Smooth muscle cell (in vitro differentiated cells): Measurements from ENCODE around the gene FBN2. TPM values are rescaled to one million over a fixed set of nuclear protein-coding genes. Genes with fewer than 3 reads are reported as not detected.

ENCODE experiments used
- DNase-seq: peaks from one replicate; lab custom pipeline; 2025; ENCODE audit not compliant: unreplicated experiment; lab: John Stamatoyannopoulos, UW
- H2AFZ ChIP-seq: fragments of 200-600 bp; sonication (generic); 2 replicates; pipeline ENCODE4 v1.6.0; 2016; ENCODE audit warnings: antibody characterized with exemption, low read depth, mild to moderate bottlenecking
- H3F3A ChIP-seq: fragments of 200-600 bp; sonication (generic); 2 replicates; pipeline ENCODE4 v1.6.0; 2017; ENCODE audit warnings: antibody characterized with exemption, low read depth
- H3K27ac ChIP-seq: fragments of 200-600 bp; sonication (generic); 2 replicates; pipeline ENCODE4 v1.5.1; 2016; ENCODE audit warnings: low read depth, mild to moderate bottlenecking
- H3K27me3 ChIP-seq: fragments of 200-600 bp; sonication (generic); 2 replicates; pipeline ENCODE4 v1.6.1; 2016; ENCODE audit warnings: low read depth, mild to moderate bottlenecking
- H3K36me3 ChIP-seq: fragments of 200-600 bp; sonication (generic); 2 replicates; pipeline ENCODE4 v1.5.1; 2016; ENCODE audit warnings: low read depth
- H3K4me1 ChIP-seq: fragments of 200-600 bp; sonication (generic); 2 replicates; pipeline ENCODE4 v1.5.1; 2016; ENCODE audit warnings: low read depth
- H3K4me2 ChIP-seq: fragments of 200-600 bp; sonication (generic); 2 replicates; pipeline ENCODE4 v1.6.0; 2016; ENCODE audit warnings: mild to moderate bottlenecking
- H3K4me3 ChIP-seq: fragments of 200-600 bp; sonication (generic); 2 replicates; pipeline ENCODE4 v1.5.1; 2016; ENCODE audit warnings: mild to moderate bottlenecking
- H3K79me2 ChIP-seq: fragments of 200-600 bp; sonication (generic); 2 replicates; pipeline ENCODE4 v1.6.0; 2016; ENCODE audit warnings: low read depth, mild to moderate bottlenecking
- H3K9ac ChIP-seq: fragments of 200-600 bp; sonication (generic); 2 replicates; pipeline ENCODE4 v1.6.0; 2016; ENCODE audit warnings: low read depth
- H3K9me3 ChIP-seq: fragments of 200-600 bp; sonication (generic); replicated peaks from 2 replicates; pipeline ENCODE4 v1.5.1; 2016; ENCODE audit warnings: low read depth
- H4K20me1 ChIP-seq: fragments of 200-600 bp; sonication (generic); 2 replicates; pipeline ENCODE4 v1.6.0; 2016; ENCODE audit warnings: low read depth
- CTCF ChIP-seq: fragments of 200-600 bp; sonication (generic); IDR thresholded peaks from 2 replicates; pipeline ENCODE4 v1.5.1; 2017; ENCODE audit warnings: borderline replicate concordance, mild to moderate bottlenecking, antibody characterized with exemption; ENCODE audit not compliant: insufficient read depth, poor library complexity, severe bottlenecking
- WGBS: methylation state at CpG from one replicate; pipeline ENCODE4 v1.1.7; 2016; ENCODE audit warnings: low lambda C conversion rate; 5-methylcytosine and 5-hydroxymethylcytosine counted together
- polyA plus RNA-seq: library from polyadenylated mRNA; unstranded; fragments of >200 nt; fragmentation: Nextera tagmentation; extraction: Ambion mirVana; gene quantifications from 2 replicates; pipeline ENCODE4 v1.2.1, GENCODE V29; 2016
- total RNA-seq: library from RNA; depleted of rRNA; stranded (reverse); fragments of >200 nt; gene quantifications from 2 replicates; pipeline ENCODE4 v1.2.3, GENCODE V29; 2014

The FBN2 gene
- total and polyA plus RNA-seq, 2 experiments from 2014 or later: 17.2 to 25.9 TPM

- H3K4me2 ChIP-seq: peak overlapping the region; percentile 30
- no peaks in the 10 kb centered on the region for H3K27me3 ChIP-seq
- no peaks in the 10 kb centered on the region for H3K36me3 ChIP-seq
- no peaks in the 10 kb centered on the region for H4K20me1 ChIP-seq
- no peaks in the 10 kb centered on the region for H3K9me3 ChIP-seq
- WGBS: 63% methylated on average over 4 of the region's 4 CpGs
- no peak for TF ChIP-seq CTCF
- H2AFZ ChIP-seq: no peak overlapping the region
- H3K9ac ChIP-seq: peak overlapping the region; percentile 12
- no peaks in the 10 kb centered on the region for H3K4me1 ChIP-seq
- peak overlapping the region; percentile 59 for H3K27ac ChIP-seq
- no peak for DNase-seq
- H3K79me2 ChIP-seq: no peaks in the 10 kb centered on the region
- H3F3A ChIP-seq: peaks cover 20% of the 10 kb centered on the region
- H3K4me3 ChIP-seq: no peak overlapping the region
Observed at GRCh38 chr5:128572051-128572929, 34.2 kb upstream of the FBN2 start.

- Histone ChIP-seq H2AFZ (no peak overlapping the region), H3K4me1 (no peaks in the 10 kb centered on the region), H3K4me3 (no peak overlapping the region), H3F3A (no peaks in the 10 kb centered on the region), H3K27me3 (no peaks in the 10 kb centered on the region), H3K27ac (no peak overlapping the region), H3K9ac (no peak overlapping the region), H3K4me2 (no peak overlapping the region), H4K20me1 (no peaks in the 10 kb centered on the region), H3K36me3 (no peaks in the 10 kb centered on the region), H3K79me2 (no peaks in the 10 kb centered on the region), H3K9me3 (no peaks in the 10 kb centered on the region)
- no peak for TF ChIP-seq CTCF
- no peak for DNase-seq
- 62% methylated on average over 2 of the region's 2 CpGs for WGBS
Observed at GRCh38 chr5:128566178-128566577, 28.1 kb upstream of the FBN2 start.

DNA sequence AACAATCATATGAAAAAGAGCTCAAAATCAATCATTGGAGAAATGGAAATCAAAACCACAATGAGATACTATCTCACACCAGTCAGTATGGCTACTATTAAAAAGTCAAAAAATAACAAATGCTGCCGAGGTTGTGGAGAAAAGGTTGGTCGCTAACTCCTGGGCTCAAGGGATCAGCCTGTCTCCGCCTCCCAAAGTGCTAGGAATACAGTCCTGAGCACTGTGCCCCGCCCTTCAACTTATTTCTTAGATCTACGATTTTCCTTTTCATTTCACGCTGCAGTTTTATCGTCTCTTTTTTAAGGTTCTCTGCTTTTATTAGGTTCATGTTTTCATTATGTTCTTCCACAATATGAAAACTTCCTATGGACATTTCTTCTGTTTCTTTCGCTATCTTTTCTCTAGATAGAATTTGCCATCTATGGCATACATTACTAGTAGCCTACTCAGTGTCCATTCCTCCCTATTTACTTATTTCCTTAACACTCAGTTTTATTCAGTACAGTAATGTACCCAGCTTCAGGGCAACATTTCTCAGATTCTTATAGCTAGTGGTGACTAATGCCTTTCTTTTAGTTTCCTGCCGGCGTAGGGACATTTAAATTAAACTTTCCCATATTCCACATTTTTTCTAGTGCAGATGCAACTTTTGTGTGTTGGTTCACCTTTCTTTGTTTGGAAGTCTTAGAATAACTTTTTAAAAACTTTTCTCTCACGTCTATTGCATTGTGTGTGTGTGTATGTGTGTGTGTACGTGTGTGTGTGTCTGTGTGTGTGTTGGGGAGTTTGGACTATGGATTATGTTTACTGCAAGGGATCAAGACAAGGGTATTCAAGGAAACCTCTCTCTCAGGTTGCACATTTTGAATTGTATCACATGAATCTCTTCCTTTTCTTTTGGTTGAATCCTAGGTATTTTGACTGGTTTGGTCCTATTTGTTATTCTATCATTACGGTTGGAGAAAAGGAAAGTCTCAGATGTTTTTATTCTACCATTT, 21.6 kb upstream of the FBN2 start:
- Histone ChIP-seq H3K27me3 (no peaks in the 10 kb centered on the region), H2AFZ (no peak overlapping the region), H3K27ac (no peak overlapping the region), H3K4me3 (no peak overlapping the region), H3K79me2 (no peaks in the 10 kb centered on the region), H3K9me3 (no peaks in the 10 kb centered on the region), H3K4me2 (no peak overlapping the region), H3F3A (no peaks in the 10 kb centered on the region), H3K4me1 (no peaks in the 10 kb centered on the region), H3K9ac (no peak overlapping the region), H4K20me1 (no peaks in the 10 kb centered on the region), H3K36me3 (no peaks in the 10 kb centered on the region)
- DNase-seq: no peak
- TF ChIP-seq CTCF: no peak
- 81% methylated on average over 13 of the region's 13 CpGs for WGBS
